Cardiac muscle cell (in vitro differentiated cells and primary cell): ENCODE data around the gene FKRP. TPM values are rescaled to one million over a fixed set of nuclear protein-coding genes. Genes with fewer than 3 reads are reported as not detected.
"Not testable (repeated sequence)": the region's sequence is repeated elsewhere in the genome, so short reads cannot be mapped to it uniquely, and the experiment has no call there.

Experiments used
- DNase-seq, 2 donors: peaks; one replicate each; pipeline versions ENCODE4 v3.0.0 to v3.0.0-alpha.2; 2010 to 2017; ENCODE audit warnings: low read depth in 1 of 2, low spot score in 1 of 2
- H3K27ac ChIP-seq: fragments of 200-600 bp; sonication (generic); 2 replicates; pipeline ENCODE4 v1.5.1; 2016
- H3K27me3 ChIP-seq: fragments of 200-600 bp; sonication (generic); 2 replicates; pipeline ENCODE4 v1.6.0; 2016; ENCODE audit warnings: control low read depth
- H3K36me3 ChIP-seq: fragments of 200-600 bp; sonication (generic); 2 replicates; pipeline ENCODE4 v1.5.1; 2016; ENCODE audit warnings: control low read depth
- H3K4me1 ChIP-seq: fragments of 200-600 bp; sonication (generic); 2 replicates; pipeline ENCODE4 v1.8.1; 2017; ENCODE audit warnings: low read depth, mild to moderate bottlenecking, mixed run types
- H3K4me3 ChIP-seq: fragments of 200-600 bp; sonication (generic); 2 replicates; pipeline ENCODE4 v1.5.1; 2016; ENCODE audit warnings: mild to moderate bottlenecking
- H3K9me3 ChIP-seq: fragments of 200-600 bp; sonication (generic); 2 replicates; pipeline ENCODE4 v1.5.1; 2017; ENCODE audit warnings: low read depth, mild to moderate bottlenecking, control low read depth
- CTCF ChIP-seq: IDR thresholded peaks from 2 replicates; pipeline ENCODE4 v1.5.1; 2012; ENCODE audit warnings: low read depth, mild to moderate bottlenecking, low read length
- polyA plus RNA-seq: library from polyadenylated mRNA; unstranded; fragments of >200 nt; fragmentation: Nextera tagmentation; extraction: Ambion mirVana; gene quantifications from 2 replicates; pipeline ENCODE4 v1.2.1, GENCODE V29; 2016
- total RNA-seq: library from RNA; depleted of rRNA; stranded (reverse); fragments of >200 nt; gene quantifications from 2 replicates; pipeline ENCODE4 v1.2.3, GENCODE V29; 2016

The FKRP gene
- total and polyA plus RNA-seq, 2 experiments from 2014 or later, result 20.4 to 50.3 TPM

GRCh38 chr19:46759206-46759605 lies 13.3 kb downstream of the FKRP start:
- Histone ChIP-seq H3K27ac (no peak overlapping the region), H3K4me1 (no peaks in the 10 kb centered on the region), H3K36me3 (peaks cover 2% of the 10 kb centered on the region), H3K27me3 (no peaks in the 10 kb centered on the region), H3K9me3 (no peaks in the 10 kb centered on the region), H3K4me3 (no peak overlapping the region)
- no peak for DNase-seq
- no peak for TF ChIP-seq CTCF

GRCh38 chr19:46759817-46760333 lies 14.0 kb downstream of the FKRP start:
- H3K27ac ChIP-seq, result no peak overlapping the region
- no peaks in the 10 kb centered on the region for H3K4me1 ChIP-seq
- peaks cover 2% of the 10 kb centered on the region for H3K36me3 ChIP-seq
- no peaks in the 10 kb centered on the region for H3K9me3 ChIP-seq
- H3K27me3 ChIP-seq, result no peaks in the 10 kb centered on the region
- peak in 1 of 2 donors; percentile 94 for DNase-seq
- H3K4me3 ChIP-seq, result no peak overlapping the region
- TF ChIP-seq CTCF, result no peak

- Histone ChIP-seq H3K27me3 (no peaks in the 10 kb centered on the region), H3K36me3 (peaks cover 2% of the 10 kb centered on the region), H3K27ac (no peak overlapping the region), H3K4me3 (no peak overlapping the region), H3K9me3 (no peaks in the 10 kb centered on the region), H3K4me1 (no peaks in the 10 kb centered on the region)
- DNase-seq, result no peak
- TF ChIP-seq CTCF, result no peak
Observed at GRCh38 chr19:46760363-46760762, 14.5 kb downstream of the FKRP start.

GRCh38 chr19:46760897-46761296 lies 15.0 kb downstream of the FKRP start:
- not testable (repeated sequence) for H3K4me1 ChIP-seq, H3K9me3 ChIP-seq, H3K27me3 ChIP-seq, H3K4me3 ChIP-seq, H3K36me3 ChIP-seq, H3K27ac ChIP-seq
- DNase-seq, result peak in 1 of 2 donors; percentile 38

GRCh38 chr19:46761418-46761831 lies 15.6 kb downstream of the FKRP start:
- TF ChIP-seq CTCF, result no peak
- no peak overlapping the region for H3K4me3 ChIP-seq
- H3K27ac ChIP-seq, result no peak overlapping the region
- no peaks in the 10 kb centered on the region for H3K27me3 ChIP-seq
- no peaks in the 10 kb centered on the region for H3K36me3 ChIP-seq
- peak in 1 of 2 donors; percentile 81 for DNase-seq
- no peaks in the 10 kb centered on the region for H3K9me3 ChIP-seq
- no peaks in the 10 kb centered on the region for H3K4me1 ChIP-seq

GRCh38 chr19:46762245-46762890 lies 16.5 kb downstream of the FKRP start:
- DNase-seq, result no peak
- TF ChIP-seq CTCF, result no peak
- Histone ChIP-seq H3K4me3 (no peak overlapping the region), H3K4me1 (no peaks in the 10 kb centered on the region), H3K27me3 (no peaks in the 10 kb centered on the region), H3K9me3 (no peaks in the 10 kb centered on the region), H3K36me3 (no peaks in the 10 kb centered on the region), H3K27ac (no peak overlapping the region)
